ENCODE data around the gene IGFBP2. TPM values are rescaled to one million over a fixed set of nuclear protein-coding genes. Genes with fewer than 3 reads are reported as not detected.

Gene IGFBP2
- total and polyA plus RNA-seq, 9 donors, result 136 to 277 (median 195) TPM

GRCh38 chr2:216651351-216651881 lies 18.2 kb downstream of the IGFBP2 start:
- WGBS (ENCODE audit: insufficient coverage), result 100% methylated on average over 2 of the region's 6 CpGs
- peak; percentile 70 for DNase-seq

GRCh38 chr2:216652566-216652965 lies 19.3 kb downstream of the IGFBP2 start:
- peaks cover 11% of the 10 kb centered on the region for H3K36me3 ChIP-seq (ENCODE audit: control insufficient read depth, insufficient read depth, low read length)
- DNase-seq, result no peak
- no peak overlapping the region for H3K4me3 ChIP-seq (ENCODE audit: low read length)
- no peaks in the 10 kb centered on the region for H3K27me3 ChIP-seq (ENCODE audit: control insufficient read depth, insufficient read depth, low read length)
- H3K9me3 ChIP-seq (replicated peaks; ENCODE audit: control insufficient read depth, low read depth, low read length), result no peaks in the 10 kb centered on the region
- H3K4me1 ChIP-seq (ENCODE audit: control insufficient read depth, insufficient read depth, low read length), result peaks cover 26% of the 10 kb centered on the region
- 20% methylated on average over 2 of the region's 4 CpGs for WGBS (ENCODE audit: insufficient coverage)
- no peak overlapping the region for H3K27ac ChIP-seq (ENCODE audit: low read length)

More at GRCh38 chr2:216651351-216651881, 18.2 kb downstream of the IGFBP2 start:
- Histone ChIP-seq H3K4me3 (ENCODE audit: low read length) (no peak overlapping the region), H3K9me3 (replicated peaks; ENCODE audit: control insufficient read depth, low read depth, low read length) (no peaks in the 10 kb centered on the region), H3K36me3 (ENCODE audit: control insufficient read depth, insufficient read depth, low read length) (peaks cover 10% of the 10 kb centered on the region), H3K27me3 (ENCODE audit: control insufficient read depth, insufficient read depth, low read length) (no peaks in the 10 kb centered on the region), H3K4me1 (ENCODE audit: control insufficient read depth, insufficient read depth, low read length) (peaks cover 19% of the 10 kb centered on the region), H3K27ac (ENCODE audit: low read length) (no peak overlapping the region)

GRCh38 chr2:216653093-216653799 lies 20.0 kb downstream of the IGFBP2 start:
- peaks cover 11% of the 10 kb centered on the region for H3K36me3 ChIP-seq (ENCODE audit: control insufficient read depth, insufficient read depth, low read length)
- H3K9me3 ChIP-seq (replicated peaks; ENCODE audit: control insufficient read depth, low read depth, low read length), result no peaks in the 10 kb centered on the region
- H3K27me3 ChIP-seq (ENCODE audit: control insufficient read depth, insufficient read depth, low read length), result no peaks in the 10 kb centered on the region
- H3K4me3 ChIP-seq (ENCODE audit: low read length), result no peak overlapping the region
- H3K4me1 ChIP-seq (ENCODE audit: control insufficient read depth, insufficient read depth, low read length), result peaks cover 31% of the 10 kb centered on the region
- 86% methylated on average over 1 of the region's 4 CpGs for WGBS (ENCODE audit: insufficient coverage)
- no peak for DNase-seq
- no peak overlapping the region for H3K27ac ChIP-seq (ENCODE audit: low read length)

GRCh38 chr2:216653931-216654365 lies 20.7 kb downstream of the IGFBP2 start:
- Histone ChIP-seq H3K36me3 (ENCODE audit: control insufficient read depth, insufficient read depth, low read length) (peaks cover 11% of the 10 kb centered on the region), H3K4me3 (ENCODE audit: low read length) (no peak overlapping the region), H3K27ac (ENCODE audit: low read length) (no peak overlapping the region), H3K4me1 (ENCODE audit: control insufficient read depth, insufficient read depth, low read length) (peaks cover 35% of the 10 kb centered on the region), H3K9me3 (replicated peaks; ENCODE audit: control insufficient read depth, low read depth, low read length) (no peaks in the 10 kb centered on the region), H3K27me3 (ENCODE audit: control insufficient read depth, insufficient read depth, low read length) (no peaks in the 10 kb centered on the region)
- DNase-seq, result no peak
- 45% methylated on average over 2 of the region's 2 CpGs for WGBS (ENCODE audit: insufficient coverage)

GRCh38 chr2:216654528-216655052 lies 21.4 kb downstream of the IGFBP2 start:
- 67% methylated on average over 1 of the region's 2 CpGs for WGBS (ENCODE audit: insufficient coverage)
- peaks cover 36% of the 10 kb centered on the region for H3K4me1 ChIP-seq (ENCODE audit: control insufficient read depth, insufficient read depth, low read length)
- H3K9me3 ChIP-seq (replicated peaks; ENCODE audit: control insufficient read depth, low read depth, low read length), result no peaks in the 10 kb centered on the region
- no peak overlapping the region for H3K4me3 ChIP-seq (ENCODE audit: low read length)
- H3K27me3 ChIP-seq (ENCODE audit: control insufficient read depth, insufficient read depth, low read length), result no peaks in the 10 kb centered on the region
- no peak overlapping the region for H3K27ac ChIP-seq (ENCODE audit: low read length)
- no peak for DNase-seq
- peaks cover 14% of the 10 kb centered on the region for H3K36me3 ChIP-seq (ENCODE audit: control insufficient read depth, insufficient read depth, low read length)

GRCh38 chr2:216657086-216657855 lies 24.1 kb downstream of the IGFBP2 start:
- 71% methylated on average over 14 of the region's 16 CpGs for WGBS (ENCODE audit: insufficient coverage)

GRCh38 chr2:216657980-216658379 lies 24.8 kb downstream of the IGFBP2 start:
- H3K27ac ChIP-seq (ENCODE audit: low read length), result no peak overlapping the region
- DNase-seq, result peak; percentile 39
- peaks cover 37% of the 10 kb centered on the region for H3K36me3 ChIP-seq (ENCODE audit: control insufficient read depth, insufficient read depth, low read length)
- H3K27me3 ChIP-seq (ENCODE audit: control insufficient read depth, insufficient read depth, low read length), result no peaks in the 10 kb centered on the region
- 20% methylated on average over 1 of the region's 7 CpGs for WGBS (ENCODE audit: insufficient coverage)
- H3K4me3 ChIP-seq (ENCODE audit: low read length), result no peak overlapping the region
- H3K9me3 ChIP-seq (replicated peaks; ENCODE audit: control insufficient read depth, low read depth, low read length), result no peaks in the 10 kb centered on the region
- H3K4me1 ChIP-seq (ENCODE audit: control insufficient read depth, insufficient read depth, low read length), result peaks cover 24% of the 10 kb centered on the region

More at GRCh38 chr2:216657086-216657855, 24.1 kb downstream of the IGFBP2 start:
- no peak overlapping the region for H3K4me3 ChIP-seq (ENCODE audit: low read length)
- H3K36me3 ChIP-seq (ENCODE audit: control insufficient read depth, insufficient read depth, low read length), result peaks cover 32% of the 10 kb centered on the region
- no peak overlapping the region for H3K27ac ChIP-seq (ENCODE audit: low read length)
- peaks cover 24% of the 10 kb centered on the region for H3K4me1 ChIP-seq (ENCODE audit: control insufficient read depth, insufficient read depth, low read length)
- no peak for DNase-seq
- H3K9me3 ChIP-seq (replicated peaks; ENCODE audit: control insufficient read depth, low read depth, low read length), result no peaks in the 10 kb centered on the region
- H3K27me3 ChIP-seq (ENCODE audit: control insufficient read depth, insufficient read depth, low read length), result no peaks in the 10 kb centered on the region

- no peak for DNase-seq
- H3K4me1 ChIP-seq (ENCODE audit: control insufficient read depth, insufficient read depth, low read length), result peaks cover 24% of the 10 kb centered on the region
- peaks cover 43% of the 10 kb centered on the region for H3K36me3 ChIP-seq (ENCODE audit: control insufficient read depth, insufficient read depth, low read length)
- 81% methylated on average over 3 of the region's 6 CpGs for WGBS (ENCODE audit: insufficient coverage)
- H3K27me3 ChIP-seq (ENCODE audit: control insufficient read depth, insufficient read depth, low read length), result no peaks in the 10 kb centered on the region
- no peaks in the 10 kb centered on the region for H3K9me3 ChIP-seq (replicated peaks; ENCODE audit: control insufficient read depth, low read depth, low read length)
- no peak overlapping the region for H3K27ac ChIP-seq (ENCODE audit: low read length)
- H3K4me3 ChIP-seq (ENCODE audit: low read length), result no peak overlapping the region
Observed at GRCh38 chr2:216658757-216659156, 25.5 kb downstream of the IGFBP2 start.

GRCh38 chr2:216659276-216659675 lies 26.1 kb downstream of the IGFBP2 start:
- Histone ChIP-seq H3K36me3 (ENCODE audit: control insufficient read depth, insufficient read depth, low read length) (peaks cover 45% of the 10 kb centered on the region), H3K27me3 (ENCODE audit: control insufficient read depth, insufficient read depth, low read length) (no peaks in the 10 kb centered on the region), H3K9me3 (replicated peaks; ENCODE audit: control insufficient read depth, low read depth, low read length) (no peaks in the 10 kb centered on the region), H3K4me1 (ENCODE audit: control insufficient read depth, insufficient read depth, low read length) (peaks cover 24% of the 10 kb centered on the region), H3K27ac (ENCODE audit: low read length) (no peak overlapping the region), H3K4me3 (ENCODE audit: low read length) (no peak overlapping the region)
- no peak for DNase-seq
- 42% methylated on average over 4 of the region's 6 CpGs for WGBS (ENCODE audit: insufficient coverage)

- Histone ChIP-seq H3K36me3 (ENCODE audit: control insufficient read depth, insufficient read depth, low read length) (peaks cover 48% of the 10 kb centered on the region), H3K27me3 (ENCODE audit: control insufficient read depth, insufficient read depth, low read length) (no peaks in the 10 kb centered on the region), H3K4me1 (ENCODE audit: control insufficient read depth, insufficient read depth, low read length) (peaks cover 33% of the 10 kb centered on the region), H3K27ac (ENCODE audit: low read length) (no peak overlapping the region), H3K4me3 (ENCODE audit: low read length) (no peak overlapping the region), H3K9me3 (replicated peaks; ENCODE audit: control insufficient read depth, low read depth, low read length) (no peaks in the 10 kb centered on the region)
- WGBS (ENCODE audit: insufficient coverage), result 90% methylated on average over 10 of the region's 10 CpGs
- no peak for DNase-seq
Observed at GRCh38 chr2:216660496-216660895, 27.3 kb downstream of the IGFBP2 start.

Measured in muscle of leg (tissue), 11 donors.